Jurkat, Clone E6-1 (cell line): ENCODE data around the gene RNASE8.

ENCODE experiments used
- DNase-seq: peaks from one replicate; pipeline ENCODE4 v3.0.0-alpha.2; 2011; ENCODE audit warnings: low read depth, low spot score
- H3K4me3 ChIP-seq: 2 replicates; pipeline ENCODE4 v1.5.1; 2011; ENCODE audit warnings: mild to moderate bottlenecking, low read length, control low read depth, moderate library complexity

Gene RNASE8

DNA sequence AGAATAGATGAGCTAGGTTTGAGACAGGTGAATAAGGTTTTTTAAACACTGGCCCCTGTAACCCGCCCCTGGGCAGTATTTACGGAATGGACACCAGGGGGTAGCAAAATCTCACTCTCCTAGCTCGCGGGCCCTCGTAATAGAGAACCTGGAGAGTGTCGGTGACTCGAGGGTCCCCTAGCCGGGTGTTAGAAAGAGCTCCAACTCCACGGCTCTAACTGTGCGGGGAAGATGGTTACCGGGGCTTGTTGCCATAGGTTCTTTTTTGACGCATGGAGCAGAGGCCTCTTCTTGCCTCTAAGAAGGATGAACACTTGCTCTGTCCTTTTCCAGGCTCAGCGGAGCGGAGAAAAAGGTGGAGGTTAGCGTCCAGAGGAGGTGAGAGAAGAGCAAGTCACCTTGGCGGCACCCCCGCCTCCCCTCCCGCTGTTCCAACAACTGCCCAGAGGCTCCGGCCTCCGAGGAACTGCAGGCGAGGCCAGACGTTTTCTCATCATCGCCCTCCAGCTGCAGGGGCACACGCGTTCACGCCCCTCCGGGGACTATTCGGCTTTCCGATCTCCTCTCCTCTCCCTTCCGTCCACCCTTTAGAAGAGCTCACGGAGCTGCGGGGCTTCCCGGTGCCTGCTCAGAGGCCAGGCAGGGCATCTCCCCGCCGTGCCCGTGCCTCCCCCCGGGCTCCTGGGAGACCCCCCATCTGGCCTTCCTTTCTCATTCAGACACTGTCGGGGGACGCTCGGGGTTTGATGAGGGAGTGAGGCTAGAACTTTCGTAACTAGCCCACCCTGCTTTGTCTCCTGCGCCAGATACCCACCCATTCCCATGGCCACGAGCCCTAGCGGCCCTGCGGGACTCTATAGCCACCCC is 11.1 kb downstream of the RNASE8 start:
- H3K4me3 ChIP-seq = no peak overlapping the region
- peak; percentile 20 for DNase-seq

DNA sequence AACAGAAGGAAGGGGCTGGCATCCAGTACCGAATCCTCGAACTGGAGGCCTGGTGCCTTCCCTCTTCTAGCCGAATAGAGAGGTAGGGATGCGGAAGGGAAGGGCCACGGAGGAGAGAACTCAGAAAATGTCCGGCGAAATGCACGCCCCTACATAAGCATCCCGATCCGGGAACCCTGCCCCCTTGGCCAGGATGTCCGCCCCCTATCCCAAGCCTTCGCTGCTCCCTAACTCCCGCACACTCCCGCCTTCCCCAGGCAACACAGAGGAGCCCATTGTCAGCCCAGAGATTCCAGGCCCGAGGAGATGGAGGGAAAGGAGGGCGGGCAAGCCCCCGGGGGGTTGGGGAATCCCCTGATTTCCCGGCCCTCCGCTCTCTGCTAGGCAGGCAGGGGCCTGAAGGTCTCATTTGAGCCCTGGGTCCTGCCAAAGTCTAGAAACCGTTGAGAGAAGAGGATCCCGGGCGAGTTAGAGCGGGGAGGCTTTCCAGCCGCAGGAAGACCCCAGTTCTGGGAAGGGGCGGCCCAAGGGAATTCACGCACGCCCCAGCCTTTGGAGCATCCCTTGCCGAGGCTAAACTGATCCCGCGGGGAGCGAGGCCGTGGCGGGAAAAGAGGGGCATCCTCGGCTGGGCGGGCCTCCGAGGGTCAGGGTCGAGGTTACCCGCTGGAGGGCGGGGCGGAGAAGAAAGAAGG is 11.9 kb downstream of the RNASE8 start:
- H3K4me3 ChIP-seq = peak overlapping the region; percentile 13; the same call in 1 of the 2 replicates
- no peak for DNase-seq

DNA sequence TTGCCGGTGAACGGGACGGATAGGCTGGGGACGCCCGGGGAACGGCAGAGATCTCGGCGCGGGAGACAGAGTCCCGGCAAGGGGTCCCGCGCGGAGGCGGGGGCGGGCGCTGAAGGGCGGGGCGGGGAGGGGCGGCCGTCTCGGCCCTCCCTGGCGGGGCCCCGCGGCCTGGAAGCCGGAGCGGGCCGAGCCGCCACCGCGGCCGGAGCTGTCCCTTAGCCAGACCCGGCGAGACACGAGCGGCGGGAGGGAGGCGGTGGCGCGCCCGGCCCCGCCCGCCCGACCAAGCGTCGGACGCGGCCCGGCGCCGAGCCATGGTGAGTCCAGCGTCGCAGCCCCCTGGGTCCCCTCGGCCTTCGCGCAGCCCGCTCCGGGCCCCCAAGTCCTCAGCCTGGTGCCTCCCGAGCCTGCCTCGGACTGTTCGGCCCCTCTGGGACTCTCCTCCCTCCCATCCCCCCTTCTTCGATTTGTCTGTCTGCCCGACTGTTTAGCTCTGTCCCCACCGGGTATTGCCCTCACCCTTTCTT is 12.5 kb downstream of the RNASE8 start, which contains the start of gene ARHGEF40:
TSS of gene ARHGEF40 (plus strand) at position 222 of the 527 bp plus-strand sequence. CDS start at position 315, 93 bp downstream.
- H3K4me3 ChIP-seq = peak within 1 kb of the TSS; percentile 35
- no peak for DNase-seq

DNA sequence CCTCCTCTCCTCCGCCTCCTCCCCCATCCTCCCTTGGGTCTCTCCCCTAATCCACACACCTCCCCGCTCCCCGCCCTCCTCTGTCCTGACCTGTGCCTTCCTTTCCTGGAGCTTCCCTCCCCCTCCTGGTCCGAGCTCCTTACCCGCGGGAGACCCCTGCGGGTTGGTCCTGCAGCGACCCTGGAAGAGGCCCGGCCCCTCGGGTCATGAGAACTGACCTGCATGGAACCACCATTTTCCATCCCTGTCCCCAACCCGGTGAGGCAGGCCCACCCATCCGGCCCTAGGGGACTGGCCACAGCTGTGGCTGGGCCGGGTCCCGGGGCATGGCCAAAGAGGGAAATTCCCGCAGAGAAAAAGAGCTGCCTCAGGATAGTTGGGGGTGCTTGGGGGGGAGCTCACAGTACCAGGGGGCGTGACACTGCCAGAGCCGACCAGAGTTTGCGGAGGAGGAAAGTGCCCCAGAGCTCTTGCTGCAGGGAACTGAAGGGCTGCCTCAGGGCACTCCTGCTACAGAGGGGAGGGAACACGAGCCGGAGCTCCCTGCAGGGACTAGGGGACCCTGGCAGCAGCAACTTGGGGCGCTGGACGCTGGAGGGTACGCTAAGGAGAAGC is 13.1 kb downstream of the RNASE8 start:
- no peak for DNase-seq
- H3K4me3 ChIP-seq = peak overlapping the region; percentile 35

DNA sequence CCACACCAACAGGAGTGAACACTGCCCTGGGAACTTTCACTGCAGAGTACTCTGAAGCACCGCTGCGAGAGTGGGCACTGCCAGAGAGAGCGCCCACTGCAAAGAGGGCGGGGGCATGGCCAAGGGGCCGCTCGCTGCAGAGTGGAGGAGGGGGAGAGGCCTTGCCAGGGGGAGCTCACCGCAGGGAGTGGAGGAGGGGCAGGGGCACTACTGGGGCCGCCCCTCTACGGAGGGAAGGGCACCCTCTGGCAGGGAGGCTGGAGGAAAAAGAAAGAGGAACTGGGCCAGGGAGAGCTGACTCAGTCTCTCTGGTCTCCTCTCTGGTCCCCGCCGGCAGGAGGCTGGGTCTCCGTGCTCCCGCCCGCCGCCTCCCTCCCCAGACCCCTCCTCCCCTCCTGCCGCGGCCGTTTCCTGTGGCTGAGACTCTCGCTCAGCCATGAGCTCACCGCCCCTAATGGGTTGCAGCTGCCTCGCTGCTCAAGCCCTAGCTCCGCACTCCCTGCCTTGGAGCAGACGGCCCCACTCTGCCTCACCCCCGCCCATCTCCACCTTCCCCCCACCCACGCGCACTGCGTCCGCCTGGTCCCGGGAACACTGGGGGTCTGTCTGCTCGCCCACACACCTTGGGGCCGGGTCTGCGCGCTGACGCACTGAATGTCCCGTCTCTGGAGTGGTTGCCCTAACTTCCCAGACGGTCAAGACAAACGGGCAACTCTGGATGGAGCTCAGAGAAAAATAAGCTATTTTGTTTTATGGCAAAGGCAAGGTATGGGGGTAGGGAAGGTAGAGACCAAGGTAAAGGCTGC is 13.8 kb downstream of the RNASE8 start:
- H3K4me3 ChIP-seq = peak overlapping the region; percentile 35
- peak; percentile 20 for DNase-seq

DNA sequence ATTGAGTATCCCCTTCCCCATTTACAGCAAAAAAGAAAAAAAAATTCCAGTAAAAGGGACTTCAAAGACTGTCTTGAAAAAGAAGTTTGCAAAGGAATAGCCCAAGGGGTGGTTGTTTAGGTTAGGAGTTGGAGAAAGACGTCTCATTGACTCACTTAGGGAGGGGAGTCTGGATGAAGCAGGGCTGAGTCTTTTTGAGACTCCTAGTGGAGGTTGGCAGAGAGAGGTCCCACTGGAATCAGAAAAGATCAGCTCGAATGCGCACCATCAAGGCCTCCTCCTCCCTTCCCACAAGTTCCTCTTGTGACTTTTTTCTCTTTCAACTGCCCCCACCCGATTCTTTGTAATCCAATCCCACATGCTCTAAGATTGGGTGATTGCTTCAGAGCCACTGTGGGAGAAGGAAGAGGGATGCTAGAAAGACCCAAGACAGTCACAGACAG is 14.4 kb downstream of the RNASE8 start:
- DNase-seq = no peak
- H3K4me3 ChIP-seq = no peak overlapping the region

DNA sequence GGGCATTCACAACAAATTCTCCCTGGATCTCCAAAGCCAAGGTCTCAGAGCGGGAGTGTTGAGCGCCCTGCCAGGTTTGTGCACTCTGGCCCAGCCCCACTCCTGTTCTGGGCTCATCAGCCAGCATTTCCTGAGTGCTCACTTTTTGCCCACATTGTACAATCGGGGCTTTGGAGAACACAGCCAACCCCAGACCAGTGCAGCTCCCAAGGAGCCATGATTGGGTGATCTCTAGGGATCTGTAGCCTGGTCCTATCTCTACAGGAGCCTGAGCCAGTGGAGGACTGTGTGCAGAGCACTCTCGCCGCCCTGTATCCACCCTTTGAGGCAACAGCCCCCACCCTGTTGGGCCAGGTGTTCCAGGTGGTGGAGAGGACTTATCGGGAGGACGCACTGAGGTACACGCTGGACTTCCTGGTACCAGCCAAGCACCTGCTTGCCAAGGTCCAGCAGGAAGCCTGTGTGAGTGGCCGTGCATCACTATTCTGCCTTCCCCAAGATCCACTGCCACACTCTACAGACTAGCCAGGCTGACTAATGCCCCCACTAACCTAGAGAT is 15.2 kb downstream of the RNASE8 start:
- no peak overlapping the region for H3K4me3 ChIP-seq
- no peak for DNase-seq

DNA sequence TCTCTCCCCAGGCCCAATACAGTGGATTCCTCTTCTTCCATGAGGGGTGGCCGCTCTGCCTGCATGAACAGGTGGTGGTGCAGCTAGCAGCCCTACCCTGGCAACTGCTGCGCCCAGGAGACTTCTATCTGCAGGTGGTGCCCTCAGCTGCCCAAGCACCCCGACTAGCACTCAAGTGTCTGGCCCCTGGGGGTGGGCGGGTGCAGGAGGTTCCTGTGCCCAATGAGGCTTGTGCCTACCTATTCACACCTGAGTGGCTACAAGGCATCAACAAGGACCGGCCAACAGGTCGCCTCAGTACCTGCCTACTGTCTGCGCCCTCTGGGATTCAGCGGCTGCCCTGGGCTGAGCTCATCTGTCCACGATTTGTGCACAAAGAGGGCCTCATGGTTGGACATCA is 16.3 kb downstream of the RNASE8 start:
- H3K4me3 ChIP-seq = no peak overlapping the region
- DNase-seq = no peak

DNA sequence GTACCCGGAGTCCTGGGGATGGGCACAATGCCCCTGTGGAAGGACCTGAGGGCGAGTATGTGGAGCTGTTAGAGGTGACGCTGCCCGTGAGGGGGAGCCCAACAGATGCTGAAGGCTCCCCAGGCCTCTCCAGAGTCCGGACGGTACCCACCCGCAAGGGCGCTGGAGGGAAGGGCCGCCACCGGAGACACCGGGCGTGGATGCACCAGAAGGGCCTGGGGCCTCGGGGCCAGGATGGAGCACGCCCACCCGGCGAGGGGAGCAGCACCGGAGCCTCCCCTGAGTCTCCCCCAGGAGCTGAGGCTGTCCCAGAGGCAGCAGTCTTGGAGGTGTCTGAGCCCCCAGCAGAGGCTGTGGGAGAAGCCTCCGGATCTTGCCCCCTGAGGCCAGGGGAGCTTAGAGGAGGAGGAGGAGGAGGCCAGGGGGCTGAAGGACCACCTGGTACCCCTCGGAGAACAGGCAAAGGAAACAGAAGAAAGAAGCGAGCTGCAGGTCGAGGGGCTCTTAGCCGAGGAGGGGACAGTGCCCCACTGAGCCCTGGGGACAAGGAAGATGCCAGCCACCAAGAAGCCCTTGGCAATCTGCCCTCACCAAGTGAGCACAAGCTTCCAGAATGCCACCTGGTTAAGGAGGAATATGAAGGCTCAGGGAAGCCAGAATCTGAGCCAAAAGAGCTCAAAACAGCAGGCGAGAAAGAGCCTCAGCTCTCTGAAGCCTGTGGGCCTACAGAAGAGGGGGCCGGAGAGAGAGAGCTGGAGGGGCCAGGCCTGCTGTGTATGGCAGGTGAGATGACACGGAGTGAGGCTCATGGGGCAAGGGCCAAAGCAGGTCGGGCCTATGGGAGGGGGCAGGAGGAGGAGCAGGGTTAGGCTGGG is 17.0 kb downstream of the RNASE8 start:
- H3K4me3 ChIP-seq = no peak overlapping the region
- DNase-seq = no peak

DNA sequence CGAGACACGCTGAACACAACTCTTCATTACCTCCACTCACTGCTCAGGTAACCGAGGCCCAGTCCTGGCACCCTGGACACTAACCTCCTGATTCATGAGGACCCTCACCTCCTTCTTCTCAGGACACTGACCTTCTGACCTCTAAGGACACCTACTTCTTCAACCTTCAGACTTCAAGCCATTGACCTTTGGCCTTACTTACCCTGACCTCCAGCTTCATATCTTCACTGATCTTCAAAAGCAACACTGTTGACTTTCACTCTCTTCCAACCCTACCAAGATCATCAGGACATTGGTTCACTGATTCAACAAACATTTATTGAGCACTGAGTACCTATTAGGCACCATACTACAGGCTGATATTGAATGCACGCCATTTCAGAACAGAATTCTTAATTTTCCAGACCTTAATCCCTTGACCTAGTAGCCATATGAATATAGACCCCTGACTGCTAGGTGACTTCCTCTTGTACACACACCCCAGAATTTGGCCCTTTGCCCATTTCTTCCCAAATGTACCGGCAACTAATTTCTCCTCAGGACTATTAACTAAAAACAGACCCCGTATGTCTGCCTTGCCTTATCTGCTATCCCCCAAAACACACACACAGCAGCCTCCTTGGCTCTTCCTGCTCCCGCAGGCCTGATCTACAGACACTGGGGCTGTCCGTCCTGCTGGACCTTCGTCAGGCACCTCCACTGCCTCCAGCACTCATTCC is 18.3 kb downstream of the RNASE8 start:
- DNase-seq = no peak
- no peak overlapping the region for H3K4me3 ChIP-seq

DNA sequence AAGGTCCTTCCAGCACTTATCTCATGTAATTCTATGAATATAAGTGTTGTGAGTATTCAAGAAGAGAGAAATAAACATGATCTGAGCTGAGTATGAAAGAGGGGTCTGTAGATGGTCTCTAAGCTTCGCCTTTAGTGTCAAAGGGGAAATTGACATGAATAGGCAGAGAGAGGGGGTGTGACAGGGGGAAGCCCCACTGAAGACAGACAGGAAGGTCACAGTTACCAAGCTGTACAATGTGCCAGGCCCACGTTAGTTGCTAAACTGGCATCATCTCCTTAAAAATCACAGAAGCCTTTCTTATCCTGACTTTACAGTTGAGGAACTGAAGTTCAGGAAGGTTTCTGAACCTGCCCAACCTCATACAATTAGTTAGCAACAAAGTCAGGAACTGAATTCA is 20.1 kb downstream of the RNASE8 start:
- DNase-seq = no peak
- H3K4me3 ChIP-seq = no peak overlapping the region

DNA sequence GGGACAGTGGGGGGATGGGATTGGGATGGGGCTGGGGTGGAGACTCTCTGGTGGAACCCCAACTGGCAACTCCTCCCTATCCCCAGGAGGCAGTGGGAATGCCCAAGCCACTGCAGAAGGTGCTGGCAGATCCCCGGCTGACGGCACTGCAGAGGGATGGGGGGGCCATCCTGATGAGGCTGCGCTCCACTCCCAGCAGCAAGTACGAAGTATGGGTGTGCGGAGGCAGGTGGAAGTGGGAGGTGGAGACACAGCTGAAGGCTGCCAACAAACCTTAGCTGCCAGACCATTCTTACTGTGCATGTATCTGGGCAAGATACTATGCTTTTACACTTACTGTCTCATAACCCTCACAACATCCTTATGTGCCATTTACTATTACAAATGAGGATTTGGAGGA is 20.7 kb downstream of the RNASE8 start:
- no peak overlapping the region for H3K4me3 ChIP-seq
- DNase-seq = no peak

DNA sequence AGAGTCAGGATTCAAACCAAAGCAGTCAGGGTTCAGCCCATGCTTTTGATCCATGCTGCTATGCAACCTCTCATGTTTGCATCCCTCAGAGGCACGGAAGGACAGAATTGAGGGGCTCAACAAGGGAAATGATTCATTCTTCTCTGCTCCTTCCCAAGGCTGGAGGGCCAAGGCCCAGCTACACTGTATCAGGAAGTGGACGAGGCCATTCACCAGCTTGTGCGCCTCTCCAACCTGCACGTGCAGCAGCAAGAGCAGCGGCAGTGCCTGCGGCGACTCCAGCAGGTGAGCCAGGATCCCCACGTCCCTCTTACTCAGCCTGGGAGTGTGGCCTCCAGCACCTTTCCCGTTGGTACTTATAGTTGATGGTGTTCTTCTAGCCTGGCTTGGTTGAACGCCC is 21.1 kb downstream of the RNASE8 start:
- DNase-seq = no peak
- H3K4me3 ChIP-seq = no peak overlapping the region

DNA sequence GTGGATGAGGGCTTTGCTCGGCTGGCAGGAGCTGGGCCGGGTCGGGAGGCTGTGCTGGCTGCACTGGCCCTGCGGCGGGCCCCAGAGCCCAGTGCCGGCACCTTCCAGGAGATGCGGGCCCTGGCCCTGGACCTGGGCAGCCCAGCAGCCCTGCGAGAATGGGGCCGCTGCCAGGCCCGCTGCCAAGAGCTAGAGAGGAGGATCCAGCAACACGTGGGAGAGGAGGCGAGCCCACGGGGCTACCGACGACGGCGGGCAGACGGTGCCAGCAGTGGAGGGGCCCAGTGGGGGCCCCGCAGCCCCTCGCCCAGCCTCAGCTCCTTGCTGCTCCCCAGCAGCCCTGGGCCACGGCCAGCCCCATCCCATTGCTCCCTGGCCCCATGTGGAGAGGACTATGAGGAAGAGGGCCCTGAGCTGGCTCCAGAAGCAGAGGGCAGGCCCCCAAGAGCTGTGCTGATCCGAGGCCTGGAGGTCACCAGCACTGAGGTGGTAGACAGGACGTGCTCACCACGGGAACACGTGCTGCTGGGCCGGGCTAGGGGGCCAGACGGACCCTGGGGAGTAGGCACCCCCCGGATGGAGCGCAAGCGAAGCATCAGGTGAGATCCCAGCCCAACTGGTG is 24.0 kb downstream of the RNASE8 start:
- DNase-seq = no peak
- H3K4me3 ChIP-seq = no peak overlapping the region

DNA sequence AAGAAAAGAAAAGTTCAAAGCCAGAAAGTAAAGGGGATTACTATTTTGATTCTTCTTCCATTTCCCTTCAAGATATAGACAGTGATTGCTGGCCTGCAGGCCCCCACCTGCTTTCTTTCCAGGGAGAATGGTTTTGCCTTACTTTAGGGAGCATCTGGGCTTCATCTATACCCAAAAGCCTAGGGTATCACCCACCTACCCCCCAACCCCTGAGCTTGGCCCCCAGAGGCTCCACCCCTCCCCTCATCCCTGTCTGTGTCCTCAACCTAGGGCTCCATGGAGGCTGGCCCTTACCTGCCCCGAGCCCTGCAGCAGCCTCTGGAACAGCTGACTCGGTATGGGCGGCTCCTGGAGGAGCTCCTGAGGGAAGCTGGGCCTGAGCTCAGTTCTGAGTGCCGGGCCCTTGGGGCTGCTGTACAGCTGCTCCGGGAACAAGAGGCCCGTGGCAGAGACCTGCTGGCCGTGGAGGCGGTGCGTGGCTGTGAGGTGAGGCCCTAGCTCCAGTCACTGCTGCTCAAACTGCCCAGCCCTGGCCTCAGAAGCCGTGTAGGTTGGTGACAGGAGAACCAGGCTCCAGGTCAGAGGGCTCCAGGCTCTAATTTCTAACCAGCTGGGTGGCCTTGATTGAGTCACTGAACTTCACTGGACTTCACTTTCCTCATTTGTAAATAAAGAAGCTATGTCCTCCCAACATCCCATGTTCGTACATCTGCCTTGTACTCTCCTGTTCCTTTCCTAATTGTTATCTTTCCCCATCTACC is 26.1 kb downstream of the RNASE8 start:
- DNase-seq = no peak
- H3K4me3 ChIP-seq = no peak overlapping the region

DNA sequence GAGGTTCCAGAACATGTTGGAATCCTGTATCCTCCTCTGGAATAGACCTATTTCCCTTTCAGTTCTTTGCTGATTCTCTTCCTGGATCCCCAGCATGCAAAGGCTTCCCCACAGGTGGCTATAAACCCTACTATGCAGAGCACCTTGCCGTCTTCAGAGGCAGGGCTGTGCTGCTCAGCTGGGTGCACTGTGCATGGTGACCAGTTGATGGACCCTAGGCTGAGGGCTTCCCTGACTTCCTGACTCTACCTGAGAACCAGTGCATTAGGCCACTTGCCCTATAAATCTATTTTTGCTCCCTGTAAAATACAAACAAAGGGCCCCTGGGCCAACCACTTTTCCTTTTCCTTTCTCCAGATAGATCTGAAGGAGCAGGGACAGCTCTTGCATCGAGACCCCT is 26.8 kb downstream of the RNASE8 start:
- no peak for DNase-seq
- H3K4me3 ChIP-seq = no peak overlapping the region
